Measurements from ENCODE around the gene SHISA3. TPM values are rescaled to one million over a fixed set of nuclear protein-coding genes. Genes with fewer than 3 reads are reported as not detected.

Gene SHISA3
- not detected for total RNA-seq (2021; fragmentation: NEBNext Ultra II Directional; extraction: Animal tissue kit (Norgen Biotek cat#: 25700))
- long read RNA-seq, result 0 reads

- Mint-ChIP-seq H3K4me3 (no peak within 1 kb of the TSS), H3K9me3 (peaks cover 7% of the 10 kb centered on the region; the same call in 1 of the 2 replicates), H3K4me1 (ENCODE audit: low read depth) (no peaks in the 10 kb centered on the region), H3K36me3 (ENCODE audit: low read depth) (peaks cover 5% of the 10 kb centered on the region; the same call in 1 of the 2 replicates), H3K27ac (no peak within 1 kb of the TSS), H3K27me3 (ENCODE audit: insufficient read depth) (peaks cover 8% of the 10 kb centered on the region)
- DNase-seq, result no peak
- no peak for TF ChIP-seq CTCF (IDR thresholded peaks at IDR 0.05)
Measured at GRCh38 chr4:42396752-42397634, at the start of gene SHISA3. TSS of gene SHISA3 (plus strand) at chr4:42397488. CDS start at chr4:42398057, 569 bp downstream.

- no peak for DNase-seq
- Mint-ChIP-seq H3K4me1 (ENCODE audit: low read depth) (no peaks in the 10 kb centered on the region), H3K9me3 (peaks cover 11% of the 10 kb centered on the region; the same call in 1 of the 2 replicates), H3K4me3 (no peak overlapping the region), H3K27ac (no peak overlapping the region), H3K36me3 (ENCODE audit: low read depth) (no peaks in the 10 kb centered on the region), H3K27me3 (ENCODE audit: insufficient read depth) (no peaks in the 10 kb centered on the region)
- no peak for TF ChIP-seq CTCF (IDR thresholded peaks at IDR 0.05)
Measured at GRCh38 chr4:42348247-42348646, 49.0 kb upstream of the SHISA3 start.

GRCh38 chr4:42348692-42349091 is 48.6 kb upstream of the SHISA3 start:
- Mint-ChIP-seq H3K4me1 (ENCODE audit: low read depth) (no peaks in the 10 kb centered on the region), H3K27me3 (ENCODE audit: insufficient read depth) (no peaks in the 10 kb centered on the region), H3K9me3 (peaks cover 11% of the 10 kb centered on the region; the same call in 1 of the 2 replicates), H3K4me3 (no peak overlapping the region), H3K36me3 (ENCODE audit: low read depth) (no peaks in the 10 kb centered on the region), H3K27ac (no peak overlapping the region)
- DNase-seq, result no peak
- no peak for TF ChIP-seq CTCF (IDR thresholded peaks at IDR 0.05)

GRCh38 chr4:42350611-42351182 is 46.6 kb upstream of the SHISA3 start:
- Mint-ChIP-seq H3K27ac (no peak overlapping the region), H3K36me3 (ENCODE audit: low read depth) (no peaks in the 10 kb centered on the region), H3K4me3 (no peak overlapping the region), H3K27me3 (ENCODE audit: insufficient read depth) (no peaks in the 10 kb centered on the region), H3K4me1 (ENCODE audit: low read depth) (no peaks in the 10 kb centered on the region), H3K9me3 (peaks cover 11% of the 10 kb centered on the region; the same call in 1 of the 2 replicates)
- no peak for DNase-seq
- no peak for TF ChIP-seq CTCF (IDR thresholded peaks at IDR 0.05)

GRCh38 chr4:42352049-42352448 is 45.2 kb upstream of the SHISA3 start:
- H3K4me3 Mint-ChIP-seq, result no peak overlapping the region
- DNase-seq, result no peak
- H3K4me1 Mint-ChIP-seq (ENCODE audit: low read depth), result no peaks in the 10 kb centered on the region
- TF ChIP-seq CTCF (IDR thresholded peaks at IDR 0.05), result no peak
- H3K27me3 Mint-ChIP-seq (ENCODE audit: insufficient read depth), result no peaks in the 10 kb centered on the region
- H3K36me3 Mint-ChIP-seq (ENCODE audit: low read depth), result no peaks in the 10 kb centered on the region
- no peak overlapping the region for H3K27ac Mint-ChIP-seq
- peaks cover 11% of the 10 kb centered on the region; the same call in 1 of the 2 replicates for H3K9me3 Mint-ChIP-seq
